AG04449 (cell line): ENCODE results near the gene C19orf85.

Experiments
- CTCF ChIA-PET: fragments of 350-600 bp; formaldehyde crosslinking; extraction: SDS; loops from one replicate; lab custom pipeline; 2021; ENCODE audit warnings: antibody characterized with exemption; lab: Yijun Ruan, JAX
- POLR2A ChIA-PET: fragments of 400-600, 350-600 bp; formaldehyde crosslinking; extraction: SDS; loops from one replicate; lab custom pipeline; 2020; ENCODE audit warnings: antibody characterized with exemption, inconsistent platforms; lab: Yijun Ruan, JAX
- DNase-seq: peaks from one replicate; pipeline ENCODE4 v3.0.0-alpha.2; 2010; ENCODE audit warnings: low read depth, low spot score
- H3K4me3 ChIP-seq: 2 replicates; pipeline ENCODE4 v1.5.1; 2011; ENCODE audit warnings: low read depth, mild to moderate bottlenecking, control low read depth, low read length
- TF ChIP-seq, protein P1 (sequence below): IDR thresholded peaks from one replicate; pipeline ENCODE4 v1.5.1; 2011; ENCODE audit warnings: mild to moderate bottlenecking, moderate library complexity, low read length, control low read depth, inconsistent platforms; ENCODE audit not compliant: insufficient read depth; ENCODE audit errors: missing control alignments

The C19orf85 gene

DNA sequence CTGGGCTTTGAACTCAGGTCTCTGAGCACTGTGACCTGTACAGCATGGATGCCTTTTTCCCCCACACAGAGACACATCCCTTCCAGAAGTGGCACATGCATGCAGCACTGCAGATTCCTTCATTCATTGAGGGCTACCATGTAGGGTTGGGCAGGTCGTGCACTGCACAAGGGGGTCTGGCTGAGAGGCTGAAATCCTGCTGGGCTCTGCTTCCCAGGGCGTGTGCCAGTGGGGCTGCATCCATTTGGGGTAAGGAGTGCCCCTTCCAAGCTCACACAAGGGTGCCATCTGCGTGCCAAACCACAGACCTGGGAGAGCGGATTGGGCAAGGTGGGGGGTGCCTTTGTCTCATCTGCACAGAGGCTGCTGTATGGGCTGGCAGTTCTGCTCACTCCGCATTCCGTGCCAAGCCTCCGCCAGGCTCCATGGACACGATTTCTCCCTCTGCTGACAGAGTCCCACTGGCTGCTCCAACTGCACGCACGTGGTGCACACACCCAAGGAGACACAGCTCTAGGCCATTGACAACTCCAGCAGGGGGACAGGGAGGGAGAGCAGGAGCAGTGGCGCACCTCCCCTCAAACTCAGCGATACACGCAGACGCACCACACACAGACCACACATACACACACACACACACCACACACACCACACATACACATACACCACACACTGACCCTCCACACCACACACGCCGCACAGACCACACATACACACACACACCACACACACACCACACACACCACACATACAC is 17.0 kb downstream of the C19orf85 start:
- no peak for DNase-seq
- H3K4me3 ChIP-seq: no peak overlapping the region
- TF ChIP-seq, protein P1, sequence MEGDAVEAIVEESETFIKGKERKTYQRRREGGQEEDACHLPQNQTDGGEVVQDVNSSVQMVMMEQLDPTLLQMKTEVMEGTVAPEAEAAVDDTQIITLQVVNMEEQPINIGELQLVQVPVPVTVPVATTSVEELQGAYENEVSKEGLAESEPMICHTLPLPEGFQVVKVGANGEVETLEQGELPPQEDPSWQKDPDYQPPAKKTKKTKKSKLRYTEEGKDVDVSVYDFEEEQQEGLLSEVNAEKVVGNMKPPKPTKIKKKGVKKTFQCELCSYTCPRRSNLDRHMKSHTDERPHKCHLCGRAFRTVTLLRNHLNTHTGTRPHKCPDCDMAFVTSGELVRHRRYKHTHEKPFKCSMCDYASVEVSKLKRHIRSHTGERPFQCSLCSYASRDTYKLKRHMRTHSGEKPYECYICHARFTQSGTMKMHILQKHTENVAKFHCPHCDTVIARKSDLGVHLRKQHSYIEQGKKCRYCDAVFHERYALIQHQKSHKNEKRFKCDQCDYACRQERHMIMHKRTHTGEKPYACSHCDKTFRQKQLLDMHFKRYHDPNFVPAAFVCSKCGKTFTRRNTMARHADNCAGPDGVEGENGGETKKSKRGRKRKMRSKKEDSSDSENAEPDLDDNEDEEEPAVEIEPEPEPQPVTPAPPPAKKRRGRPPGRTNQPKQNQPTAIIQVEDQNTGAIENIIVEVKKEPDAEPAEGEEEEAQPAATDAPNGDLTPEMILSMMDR: no peak
- ChIA-PET POLR2A (no interaction called here), CTCF (interaction anchor here (0.8 to 1.0 kb wide), 2 partner anchors 10 to 21 kb away, joined by 3 to 4 read pairs; no protein-coding TSS in a partner anchor)

DNA sequence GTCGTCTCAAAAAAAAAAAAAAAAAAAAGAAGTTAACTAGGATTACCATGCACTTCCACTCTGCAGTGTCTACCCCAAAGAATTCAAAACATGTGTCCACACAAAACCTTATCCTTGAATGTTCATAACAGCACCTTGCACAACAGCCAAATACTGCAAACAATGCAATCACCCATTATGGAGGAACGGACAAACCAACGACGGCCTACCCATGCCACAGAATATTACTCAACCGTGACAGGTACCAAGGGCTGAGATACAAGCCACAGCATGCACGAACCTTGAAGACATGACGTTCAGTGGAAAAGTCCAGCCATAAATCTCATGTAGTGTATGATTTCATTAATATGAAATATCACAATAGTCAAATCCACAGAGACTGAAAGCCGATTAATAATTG is 18.5 kb downstream of the C19orf85 start:
- ChIA-PET CTCF (interaction anchor here (1.1 to 2.4 kb wide), 2 partner anchors 9 to 21 kb away, joined by 3 to 11 read pairs; no protein-coding TSS in a partner anchor), POLR2A (no interaction called here)
- TF ChIP-seq, protein P1: no peak
- H3K4me3 ChIP-seq: no peak overlapping the region
- no peak for DNase-seq

DNA sequence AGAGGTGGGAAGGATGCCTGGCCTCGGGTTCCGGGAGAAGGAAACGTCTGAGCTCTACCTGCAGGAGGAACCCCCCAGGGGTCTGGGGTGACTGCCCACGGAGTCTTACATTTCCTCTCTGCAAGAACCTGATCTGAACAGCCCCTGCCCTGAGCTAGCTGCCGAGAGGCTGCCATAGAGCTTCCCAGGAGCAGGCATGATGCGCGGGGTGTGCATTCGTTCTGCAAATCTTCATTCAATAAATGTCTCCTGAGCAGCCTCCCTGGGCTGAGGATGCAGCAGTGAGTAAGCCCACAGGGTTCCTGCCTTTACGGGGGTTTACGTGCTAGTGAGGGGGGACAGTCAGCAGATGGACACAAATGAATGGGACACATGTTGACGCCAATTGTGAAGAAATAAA is 19.9 kb downstream of the C19orf85 start:
- no peak overlapping the region for H3K4me3 ChIP-seq
- no peak for DNase-seq
- CTCF ChIA-PET: interaction anchor here (0.6 to 2.4 kb wide), 3 partner anchors 15 to 304 kb away, joined by 3 to 11 read pairs (median 3); no protein-coding TSS in a partner anchor
- POLR2A ChIA-PET: no interaction called here
- TF ChIP-seq, protein P1: no peak

DNA sequence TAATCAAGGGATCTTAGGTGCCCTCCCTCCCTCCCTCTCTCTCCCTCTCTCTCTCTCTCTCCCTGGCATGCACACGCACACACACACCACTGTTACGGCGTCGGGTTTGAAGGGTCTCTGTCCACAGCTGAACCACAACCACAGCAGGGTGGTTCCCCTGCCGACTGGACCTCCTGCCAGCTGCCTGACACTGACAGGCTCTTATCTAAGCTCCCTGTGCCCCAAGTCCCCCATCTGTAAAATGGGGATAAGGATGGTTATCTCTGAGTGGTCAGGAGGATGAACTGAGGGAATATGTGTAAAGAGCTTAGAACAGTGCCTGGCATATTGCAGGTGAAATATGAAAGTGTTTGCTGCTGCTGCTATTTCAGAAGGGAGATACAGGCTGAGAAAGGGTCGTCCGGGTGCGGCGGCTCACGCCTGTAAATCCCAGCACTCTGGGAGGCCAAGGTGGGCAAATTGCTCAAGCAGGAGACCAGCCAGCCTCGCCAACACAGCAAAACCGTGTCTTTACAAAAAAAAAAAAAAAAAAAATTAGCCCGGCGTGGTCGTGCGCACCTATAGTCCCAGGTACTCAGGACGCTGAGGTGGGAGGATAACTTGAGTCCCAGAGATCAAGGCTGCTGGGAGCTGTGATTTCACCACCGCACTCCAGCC is 20.6 kb downstream of the C19orf85 start:
- no peak overlapping the region for H3K4me3 ChIP-seq
- CTCF ChIA-PET: interaction anchor here (0.6 to 2.4 kb wide), 3 partner anchors 10 to 303 kb away, joined by 3 to 11 read pairs (median 5); no protein-coding TSS in a partner anchor
- TF ChIP-seq, protein P1: no peak
- no peak for DNase-seq
- POLR2A ChIA-PET: no interaction called here

DNA sequence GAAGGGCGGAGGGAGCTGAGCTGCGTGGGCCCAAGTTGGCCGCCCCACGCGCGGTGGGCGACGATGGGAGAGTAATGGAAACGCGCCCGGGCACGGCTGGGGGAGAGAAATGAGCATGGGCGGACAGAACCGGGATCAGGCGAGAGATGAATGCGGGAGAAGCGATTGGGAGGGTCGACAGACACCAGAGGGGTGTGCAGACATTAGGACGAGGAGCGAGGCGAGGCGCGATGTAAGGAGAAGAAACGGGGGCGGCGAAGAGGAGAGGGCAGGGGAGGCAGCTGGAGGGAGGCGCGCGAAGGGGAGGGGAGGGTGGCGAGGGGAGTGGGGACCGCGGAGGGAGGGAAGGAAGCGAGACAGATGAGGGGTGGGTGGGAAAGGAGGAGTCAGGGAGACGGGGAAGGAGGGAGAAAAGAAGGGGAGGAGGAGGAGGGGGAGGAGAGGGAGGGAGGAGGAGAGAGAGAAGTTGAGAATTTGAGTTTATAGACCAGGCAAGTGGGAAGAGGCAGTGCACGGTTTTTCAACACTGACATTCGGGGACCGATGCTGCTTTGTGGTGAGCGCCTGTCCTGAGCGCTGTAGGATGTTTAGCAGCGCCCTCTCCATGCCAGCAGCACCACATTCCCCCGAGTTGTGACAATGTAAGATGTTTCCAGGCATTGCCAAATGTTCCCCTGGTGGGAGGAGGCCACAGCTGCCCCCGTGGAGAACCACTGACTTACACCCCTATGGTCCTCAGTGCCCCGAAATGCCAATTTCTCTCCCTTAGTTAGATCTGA is 21.3 kb downstream of the C19orf85 start, which contains the start of gene SHISA7:
Gene SHISA7 (minus strand): TSS at position 256 of the 779 bp plus-strand sequence. CDS start 437 bp downstream, outside the sequence.
- TF ChIP-seq, protein P1: no peak
- ChIA-PET POLR2A (no interaction called here), CTCF (interaction anchor here (1.4 to 2.4 kb wide), 2 partner anchors 10 to 24 kb away, joined by 5 to 11 read pairs; no protein-coding TSS in a partner anchor)
- DNase-seq: no peak
- H3K4me3 ChIP-seq: no peak within 1 kb of the TSS
